ENCODE measurements around the gene INPP5A.

Gene INPP5A

GRCh38 chr10:132645630-132646442, 108.2 kb downstream of the INPP5A start:
- CTCF ChIA-PET: no interaction called here

DNA sequence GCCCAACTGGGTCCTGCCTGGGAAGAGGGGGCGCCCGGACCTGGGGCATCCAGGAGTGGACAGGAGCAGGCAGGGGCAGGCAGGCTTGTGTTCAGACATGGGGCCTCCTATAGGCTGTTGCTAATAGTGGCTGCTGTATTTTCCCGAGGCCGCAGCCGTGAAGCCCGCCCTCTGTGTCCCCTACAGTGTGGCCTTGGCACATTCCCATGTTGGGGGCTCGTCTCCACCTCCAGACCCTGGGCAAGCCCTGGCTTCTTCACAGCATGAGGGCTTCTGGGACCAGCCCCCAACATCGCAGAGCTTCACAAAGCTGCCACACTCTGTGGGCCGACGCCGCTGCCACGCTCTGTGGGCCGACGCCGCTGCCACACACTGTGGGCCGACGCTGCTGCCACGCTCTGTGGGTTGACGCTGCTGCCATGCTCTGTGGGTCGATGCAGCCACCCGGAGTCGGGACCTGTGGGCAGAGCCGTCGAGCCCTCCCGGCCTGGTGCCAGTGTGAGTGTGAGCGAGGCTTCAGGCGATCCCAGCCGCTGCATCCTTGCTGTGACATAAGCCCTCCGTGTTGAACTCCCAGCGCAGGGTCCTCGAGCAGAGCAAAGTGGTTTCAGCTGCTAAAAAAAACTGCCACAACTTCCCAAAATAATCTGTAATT, 109.0 kb downstream of the INPP5A start:
- ChIA-PET POLR2A (no interaction called here), CTCF (no interaction called here)
- TF ChIP-seq, protein P1, sequence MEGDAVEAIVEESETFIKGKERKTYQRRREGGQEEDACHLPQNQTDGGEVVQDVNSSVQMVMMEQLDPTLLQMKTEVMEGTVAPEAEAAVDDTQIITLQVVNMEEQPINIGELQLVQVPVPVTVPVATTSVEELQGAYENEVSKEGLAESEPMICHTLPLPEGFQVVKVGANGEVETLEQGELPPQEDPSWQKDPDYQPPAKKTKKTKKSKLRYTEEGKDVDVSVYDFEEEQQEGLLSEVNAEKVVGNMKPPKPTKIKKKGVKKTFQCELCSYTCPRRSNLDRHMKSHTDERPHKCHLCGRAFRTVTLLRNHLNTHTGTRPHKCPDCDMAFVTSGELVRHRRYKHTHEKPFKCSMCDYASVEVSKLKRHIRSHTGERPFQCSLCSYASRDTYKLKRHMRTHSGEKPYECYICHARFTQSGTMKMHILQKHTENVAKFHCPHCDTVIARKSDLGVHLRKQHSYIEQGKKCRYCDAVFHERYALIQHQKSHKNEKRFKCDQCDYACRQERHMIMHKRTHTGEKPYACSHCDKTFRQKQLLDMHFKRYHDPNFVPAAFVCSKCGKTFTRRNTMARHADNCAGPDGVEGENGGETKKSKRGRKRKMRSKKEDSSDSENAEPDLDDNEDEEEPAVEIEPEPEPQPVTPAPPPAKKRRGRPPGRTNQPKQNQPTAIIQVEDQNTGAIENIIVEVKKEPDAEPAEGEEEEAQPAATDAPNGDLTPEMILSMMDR (IDR thresholded peaks at IDR 0.05; ENCODE audit: insufficient read depth, low read length, missing control alignments): no peak
- H3K4me3 ChIP-seq (ENCODE audit: low read depth, low read length): no peak overlapping the region
- DNase-seq (ENCODE audit: low read depth, low spot score): no peak

More at GRCh38 chr10:132645630-132646442, 108.2 kb downstream of the INPP5A start:
- POLR2A ChIA-PET: no interaction called here
- TF ChIP-seq, protein P1 (IDR thresholded peaks at IDR 0.05; ENCODE audit: insufficient read depth, low read length, missing control alignments): no peak
- no peak overlapping the region for H3K4me3 ChIP-seq (ENCODE audit: low read depth, low read length)
- no peak for DNase-seq (ENCODE audit: low read depth, low spot score)

- TF ChIP-seq, protein P1 (IDR thresholded peaks at IDR 0.05; ENCODE audit: insufficient read depth, low read length, missing control alignments): no peak
- no peak overlapping the region for H3K4me3 ChIP-seq (ENCODE audit: low read depth, low read length)
- CTCF ChIA-PET: interaction anchor here (1.3 kb wide), 1 partner anchor 189 kb away, joined by 6 read pairs; no protein-coding TSS in a partner anchor
- POLR2A ChIA-PET: no interaction called here
- DNase-seq (ENCODE audit: low read depth, low spot score): no peak
Measured at GRCh38 chr10:132647424-132647823, 109.8 kb downstream of the INPP5A start.

DNA sequence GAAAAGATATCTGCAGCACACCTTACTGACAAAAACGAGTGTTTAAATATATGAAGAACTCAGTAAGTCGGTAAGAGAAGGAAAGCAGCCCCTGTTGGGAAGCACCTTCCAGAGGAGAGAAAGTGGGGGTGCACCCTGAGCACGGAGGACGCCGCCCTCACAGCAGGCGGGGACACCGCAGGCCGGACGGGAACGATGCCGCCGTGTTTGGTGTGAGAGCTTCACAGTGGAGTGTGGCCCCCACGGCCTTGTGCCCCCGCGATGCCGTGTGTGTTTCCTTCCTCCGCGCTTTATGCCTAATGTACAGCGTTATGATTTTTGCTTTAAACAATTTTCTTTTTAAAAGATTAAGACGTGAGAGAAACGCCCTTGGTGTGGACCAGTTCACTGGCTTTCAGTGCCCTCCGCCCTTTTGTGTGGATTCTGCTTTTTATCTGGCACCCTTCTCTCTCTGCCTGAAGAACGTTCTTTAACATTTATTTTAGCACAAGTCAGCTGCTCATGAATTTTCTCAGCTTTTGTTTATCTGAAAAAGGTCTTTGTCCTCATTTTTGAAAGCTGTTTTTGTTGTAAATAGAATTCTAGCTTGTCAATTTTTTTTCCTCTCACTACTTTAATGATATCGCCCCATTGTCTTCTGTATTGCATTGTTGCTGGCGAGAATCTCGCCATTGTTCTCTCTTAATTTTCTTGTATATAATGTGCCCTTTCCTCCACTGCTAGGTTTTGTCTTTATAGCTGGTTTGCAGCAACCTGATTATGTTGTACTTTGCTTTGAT, 110.7 kb downstream of the INPP5A start:
- no peak overlapping the region for H3K4me3 ChIP-seq (ENCODE audit: low read depth, low read length)
- TF ChIP-seq, protein P1 (IDR thresholded peaks at IDR 0.05; ENCODE audit: insufficient read depth, low read length, missing control alignments): no peak
- POLR2A ChIA-PET: no interaction called here
- no peak for DNase-seq (ENCODE audit: low read depth, low spot score)
- CTCF ChIA-PET: interaction anchor here (1.1 to 1.7 kb wide), 3 partner anchors 10 to 191 kb away, joined by 4 to 6 read pairs (median 5); no protein-coding TSS in a partner anchor

DNA sequence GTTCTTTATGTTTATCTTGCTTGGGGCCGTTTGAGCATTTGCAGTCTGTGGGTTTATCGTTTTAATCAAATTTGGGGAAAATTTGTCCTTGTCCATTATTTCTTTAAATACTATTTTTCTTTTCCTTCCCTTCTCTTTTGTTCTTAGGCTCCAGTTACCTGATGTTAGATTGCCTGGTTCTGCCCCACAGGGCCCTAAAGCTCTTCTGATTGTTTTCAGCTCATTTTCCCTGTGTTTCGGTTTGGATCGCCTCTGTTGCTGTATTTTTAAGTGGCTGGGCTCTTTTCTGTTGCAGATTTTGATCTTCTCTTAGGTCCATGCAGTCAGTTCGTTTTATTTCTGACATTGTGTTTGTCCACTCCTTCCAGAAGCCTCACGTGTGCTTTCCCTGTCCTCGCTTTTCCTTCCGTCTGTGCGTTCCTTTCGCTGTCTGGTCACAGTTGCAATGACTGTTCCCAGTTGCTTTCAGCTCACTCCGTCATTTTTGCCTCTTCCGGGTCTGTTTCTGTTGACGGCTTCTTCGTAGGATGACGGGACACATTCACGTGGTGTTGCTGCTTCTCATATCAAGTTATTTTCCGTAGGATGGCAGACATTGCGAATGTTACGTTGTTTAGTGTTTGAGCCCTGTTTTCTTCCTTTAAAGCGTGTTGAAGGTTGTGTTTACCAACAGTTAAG, 111.4 kb downstream of the INPP5A start:
- TF ChIP-seq, protein P1 (IDR thresholded peaks at IDR 0.05; ENCODE audit: insufficient read depth, low read length, missing control alignments): no peak
- no peak overlapping the region for H3K4me3 ChIP-seq (ENCODE audit: low read depth, low read length)
- CTCF ChIA-PET: interaction anchor here (1.1 to 1.7 kb wide), 3 partner anchors 10 to 192 kb away, joined by 4 to 6 read pairs (median 5); no protein-coding TSS in a partner anchor
- POLR2A ChIA-PET: no interaction called here
- no peak for DNase-seq (ENCODE audit: low read depth, low spot score)
